ENCODE measurements around the gene PGAP3.
"Not testable (repeated sequence)": the region's sequence is repeated elsewhere in the genome, so short reads cannot be mapped to it uniquely, and the experiment has no call there.

Gene PGAP3, protein sequence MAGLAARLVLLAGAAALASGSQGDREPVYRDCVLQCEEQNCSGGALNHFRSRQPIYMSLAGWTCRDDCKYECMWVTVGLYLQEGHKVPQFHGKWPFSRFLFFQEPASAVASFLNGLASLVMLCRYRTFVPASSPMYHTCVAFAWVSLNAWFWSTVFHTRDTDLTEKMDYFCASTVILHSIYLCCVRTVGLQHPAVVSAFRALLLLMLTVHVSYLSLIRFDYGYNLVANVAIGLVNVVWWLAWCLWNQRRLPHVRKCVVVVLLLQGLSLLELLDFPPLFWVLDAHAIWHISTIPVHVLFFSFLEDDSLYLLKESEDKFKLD

GRCh38 chr17:39687546-39688474 is at the start of gene PGAP3:
PGAP3 (minus strand) TSS chr17:39688057; CDS start chr17:39688014, 43 bp downstream.
- DNase-seq (ENCODE audit: low read depth, low spot score), result peak; percentile 77

DNA sequence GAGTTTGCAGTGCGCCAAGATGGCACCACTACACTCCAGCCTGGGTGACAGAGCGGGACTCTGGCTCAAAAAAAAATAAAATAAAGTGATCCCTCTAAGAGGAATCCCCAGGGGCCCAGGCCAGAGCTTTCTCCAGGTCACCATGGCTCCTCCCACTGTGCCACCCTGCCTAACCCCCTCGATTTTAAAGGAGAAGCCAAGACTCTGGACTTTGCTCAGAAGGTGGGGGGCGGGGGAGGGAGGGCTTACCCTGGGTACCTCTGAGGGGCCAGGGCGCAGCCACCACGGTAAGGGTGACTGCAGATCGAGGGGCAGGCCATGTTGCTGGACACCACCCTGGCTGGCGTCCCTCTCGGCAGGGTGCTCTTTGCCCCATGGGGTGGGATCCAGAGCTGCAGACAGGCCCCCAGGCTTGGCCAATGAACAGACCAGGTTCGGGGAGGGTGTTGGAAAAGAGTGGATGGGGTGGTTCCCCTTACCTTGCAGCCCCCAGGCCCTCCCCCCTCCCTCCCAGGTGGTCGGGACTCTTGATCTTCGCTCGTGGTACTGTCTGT is 49.4 kb upstream of the PGAP3 start:
- DNase-seq (ENCODE audit: low read depth, low spot score), result no peak

- DNase-seq (ENCODE audit: low read depth, low spot score), result no peak
Observed at GRCh38 chr17:39736319-39737165, 48.7 kb upstream of the PGAP3 start.

- no peak for DNase-seq (ENCODE audit: low read depth, low spot score)
Observed at GRCh38 chr17:39735882-39736281, 48.0 kb upstream of the PGAP3 start.

DNA sequence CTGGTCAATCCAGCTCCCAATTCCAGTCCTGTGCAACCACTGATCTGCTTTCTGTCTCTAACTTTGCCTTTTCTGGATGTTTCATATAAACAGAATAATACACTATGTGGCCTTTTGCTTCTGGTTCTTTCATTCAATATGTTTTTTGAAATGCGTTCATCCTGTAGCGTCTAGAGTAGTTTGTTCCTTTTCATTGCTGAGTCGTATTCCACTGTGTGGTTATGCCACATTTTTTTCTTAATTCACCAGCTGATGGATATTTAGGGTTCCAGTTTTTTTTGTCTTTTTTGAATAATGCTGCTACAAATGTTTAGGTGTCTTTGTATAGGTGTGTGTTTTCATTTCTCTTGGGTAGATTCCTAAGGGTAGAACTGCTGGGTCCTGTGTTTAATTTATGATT is 44.7 kb upstream of the PGAP3 start:
- DNase-seq (ENCODE audit: low read depth, low spot score), result no peak

DNA sequence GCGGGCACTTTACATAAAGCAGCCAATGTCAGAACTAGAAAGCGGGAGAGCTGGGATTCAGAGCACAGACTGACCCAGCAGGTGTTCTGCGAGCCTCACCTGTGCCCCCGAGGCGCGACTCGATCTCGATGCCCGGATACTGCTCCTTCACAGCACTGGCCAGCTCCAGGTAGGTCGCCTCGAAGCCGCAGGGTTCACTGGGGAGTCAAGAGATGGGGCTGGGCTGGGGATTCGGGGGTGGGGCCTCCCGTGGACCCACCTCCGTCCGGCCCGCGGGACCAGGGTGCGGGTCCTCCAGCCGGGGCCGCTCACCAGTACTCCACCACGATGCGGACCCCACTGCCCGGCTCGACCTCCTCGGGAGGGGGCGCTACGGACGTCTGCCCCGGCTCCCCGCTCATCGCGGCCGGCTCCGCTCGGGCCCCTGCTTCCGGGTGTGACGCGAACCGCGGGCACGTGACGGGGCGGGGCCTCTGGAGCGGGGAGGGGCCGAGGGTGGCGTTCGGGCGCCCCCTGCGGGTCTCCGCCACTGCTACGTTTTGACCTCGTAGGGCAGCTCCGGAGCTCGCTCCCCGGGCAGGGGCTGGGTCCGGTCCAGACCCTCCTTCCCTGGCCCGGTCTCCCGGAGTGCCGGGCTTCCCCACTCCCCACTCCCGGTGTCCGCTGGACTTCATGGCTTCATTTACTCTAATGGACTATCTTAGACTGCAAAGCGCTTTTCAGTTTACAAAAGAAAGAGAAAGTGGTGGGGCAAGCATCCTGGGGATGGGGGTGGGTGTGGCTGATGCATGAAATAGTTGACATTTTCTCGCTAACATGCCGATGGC is 42.5 kb upstream of the PGAP3 start, which contains the start of gene MIEN1:
MIEN1 (minus strand) TSS at position 438 of the 827 bp plus-strand sequence; CDS start at position 401, 37 bp downstream.
- peak; percentile 44 for DNase-seq (ENCODE audit: low read depth, low spot score)

GRCh38 chr17:39729280-39729851 is 41.5 kb upstream of the PGAP3 start:
- DNase-seq (ENCODE audit: low read depth, low spot score), result no peak

GRCh38 chr17:39727556-39727955 is 39.7 kb upstream of the PGAP3 start:
- no peak for DNase-seq (ENCODE audit: low read depth, low spot score)

DNA sequence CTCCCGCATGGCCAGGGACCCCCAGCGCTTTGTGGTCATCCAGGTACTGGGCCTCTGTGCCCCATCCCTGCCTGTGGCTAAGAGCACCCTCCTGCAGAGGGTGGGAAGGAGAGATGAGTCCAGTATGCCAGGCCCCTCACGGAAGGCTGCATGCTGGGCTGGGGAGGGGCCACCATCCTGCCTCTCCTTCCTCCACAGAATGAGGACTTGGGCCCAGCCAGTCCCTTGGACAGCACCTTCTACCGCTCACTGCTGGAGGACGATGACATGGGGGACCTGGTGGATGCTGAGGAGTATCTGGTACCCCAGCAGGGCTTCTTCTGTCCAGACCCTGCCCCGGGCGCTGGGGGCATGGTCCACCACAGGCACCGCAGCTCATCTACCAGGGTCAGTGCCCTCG is 38.8 kb upstream of the PGAP3 start:
- DNase-seq (ENCODE audit: low read depth, low spot score), result no peak

DNA sequence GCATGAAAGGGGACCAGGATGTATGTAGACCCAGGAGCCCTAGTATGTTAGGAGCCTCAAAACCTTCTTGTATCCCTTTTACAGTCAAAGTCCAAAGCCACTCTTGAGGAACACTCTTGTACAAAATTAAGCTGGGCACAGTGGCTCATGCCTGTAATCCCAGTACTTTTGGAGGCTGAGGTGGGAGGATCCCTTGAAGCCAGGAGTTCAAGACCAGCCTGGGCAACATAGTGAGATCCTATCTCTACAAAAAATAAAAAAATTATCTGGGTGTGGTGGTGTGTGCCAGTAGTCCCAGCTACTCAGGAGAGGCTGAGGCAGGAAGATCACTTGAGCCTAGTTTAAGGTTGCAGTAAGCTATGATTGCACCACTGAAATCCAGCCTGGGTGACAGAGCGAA is 38.1 kb upstream of the PGAP3 start:
- DNase-seq (ENCODE audit: low read depth, low spot score), result not testable (repeated sequence)

DNA sequence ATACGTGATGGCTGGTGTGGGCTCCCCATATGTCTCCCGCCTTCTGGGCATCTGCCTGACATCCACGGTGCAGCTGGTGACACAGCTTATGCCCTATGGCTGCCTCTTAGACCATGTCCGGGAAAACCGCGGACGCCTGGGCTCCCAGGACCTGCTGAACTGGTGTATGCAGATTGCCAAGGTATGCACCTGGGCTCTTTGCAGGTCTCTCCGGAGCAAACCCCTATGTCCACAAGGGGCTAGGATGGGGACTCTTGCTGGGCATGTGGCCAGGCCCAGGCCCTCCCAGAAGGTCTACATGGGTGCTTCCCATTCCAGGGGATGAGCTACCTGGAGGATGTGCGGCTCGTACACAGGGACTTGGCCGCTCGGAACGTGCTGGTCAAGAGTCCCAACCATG is 36.9 kb upstream of the PGAP3 start:
- no peak for DNase-seq (ENCODE audit: low read depth, low spot score)

GRCh38 chr17:39722965-39723848 is 35.4 kb upstream of the PGAP3 start:
- DNase-seq (ENCODE audit: low read depth, low spot score), result no peak

DNA sequence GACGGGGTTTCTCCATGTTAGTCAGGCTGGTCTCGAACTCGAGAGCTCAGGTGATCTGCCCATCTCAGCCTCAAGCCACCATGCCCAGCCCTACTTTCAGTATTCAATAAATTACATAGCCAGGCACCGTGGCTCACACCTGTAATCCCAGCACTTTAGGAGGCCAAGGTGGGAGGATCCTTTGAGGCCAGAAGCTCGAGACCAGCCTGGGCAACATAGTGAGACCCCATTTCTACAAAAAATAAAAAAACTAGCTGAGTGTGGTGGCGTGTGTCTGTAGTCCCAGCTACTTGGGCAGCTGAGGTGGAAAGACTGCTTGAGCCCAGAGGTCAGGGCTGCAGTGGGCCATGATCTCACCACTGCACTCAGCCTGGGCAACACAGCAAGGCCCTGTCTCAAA is 34.2 kb upstream of the PGAP3 start:
- DNase-seq (ENCODE audit: low read depth, low spot score), result no peak

- no peak for DNase-seq (ENCODE audit: low read depth, low spot score)
Observed at GRCh38 chr17:39719563-39720355, 31.9 kb upstream of the PGAP3 start.

DNA sequence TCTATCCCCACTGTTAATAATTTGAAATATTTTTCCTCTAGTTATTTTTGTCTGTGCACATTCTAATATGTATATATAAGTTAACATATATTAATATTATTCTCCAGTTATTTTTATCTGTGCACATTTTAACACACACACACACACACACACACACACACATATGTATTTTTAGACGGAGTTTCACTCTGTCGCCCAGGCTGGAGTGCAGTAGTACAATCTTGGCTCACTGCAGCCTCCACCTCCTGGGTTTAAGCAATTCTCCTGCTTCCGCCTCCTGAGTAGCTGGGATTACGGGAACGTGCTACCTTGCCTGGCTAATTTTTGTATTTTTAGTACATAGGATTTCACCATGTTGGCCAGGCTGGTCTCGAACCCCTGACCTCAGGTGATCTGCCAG is 29.8 kb upstream of the PGAP3 start:
- no peak for DNase-seq (ENCODE audit: low read depth, low spot score)

DNA sequence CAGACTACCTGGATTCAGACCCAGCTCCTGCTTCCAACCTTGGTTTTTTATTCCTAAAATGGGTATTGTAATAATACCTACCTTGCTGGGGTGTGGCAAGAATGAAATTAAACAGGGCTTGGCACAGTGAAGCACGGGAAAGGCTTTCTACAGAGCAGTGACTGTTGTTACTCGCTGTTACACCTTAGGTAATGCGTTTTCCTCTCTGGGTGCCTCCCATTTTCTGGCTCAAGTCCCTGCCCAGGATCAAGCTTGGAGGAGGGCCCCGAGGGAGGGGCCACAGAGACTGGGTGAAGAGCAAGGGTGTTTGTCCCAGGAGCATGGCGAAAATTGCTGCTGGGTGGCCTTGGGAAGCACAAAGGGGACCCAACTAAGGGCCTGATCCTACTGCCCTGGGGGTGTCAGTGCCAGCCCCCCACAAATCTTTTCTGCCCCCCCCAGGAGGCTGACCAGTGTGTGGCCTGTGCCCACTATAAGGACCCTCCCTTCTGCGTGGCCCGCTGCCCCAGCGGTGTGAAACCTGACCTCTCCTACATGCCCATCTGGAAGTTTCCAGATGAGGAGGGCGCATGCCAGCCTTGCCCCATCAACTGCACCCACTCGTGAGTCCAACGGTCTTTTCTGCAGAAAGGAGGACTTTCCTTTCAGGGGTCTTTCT is 29.2 kb upstream of the PGAP3 start:
- DNase-seq (ENCODE audit: low read depth, low spot score), result no peak

DNA sequence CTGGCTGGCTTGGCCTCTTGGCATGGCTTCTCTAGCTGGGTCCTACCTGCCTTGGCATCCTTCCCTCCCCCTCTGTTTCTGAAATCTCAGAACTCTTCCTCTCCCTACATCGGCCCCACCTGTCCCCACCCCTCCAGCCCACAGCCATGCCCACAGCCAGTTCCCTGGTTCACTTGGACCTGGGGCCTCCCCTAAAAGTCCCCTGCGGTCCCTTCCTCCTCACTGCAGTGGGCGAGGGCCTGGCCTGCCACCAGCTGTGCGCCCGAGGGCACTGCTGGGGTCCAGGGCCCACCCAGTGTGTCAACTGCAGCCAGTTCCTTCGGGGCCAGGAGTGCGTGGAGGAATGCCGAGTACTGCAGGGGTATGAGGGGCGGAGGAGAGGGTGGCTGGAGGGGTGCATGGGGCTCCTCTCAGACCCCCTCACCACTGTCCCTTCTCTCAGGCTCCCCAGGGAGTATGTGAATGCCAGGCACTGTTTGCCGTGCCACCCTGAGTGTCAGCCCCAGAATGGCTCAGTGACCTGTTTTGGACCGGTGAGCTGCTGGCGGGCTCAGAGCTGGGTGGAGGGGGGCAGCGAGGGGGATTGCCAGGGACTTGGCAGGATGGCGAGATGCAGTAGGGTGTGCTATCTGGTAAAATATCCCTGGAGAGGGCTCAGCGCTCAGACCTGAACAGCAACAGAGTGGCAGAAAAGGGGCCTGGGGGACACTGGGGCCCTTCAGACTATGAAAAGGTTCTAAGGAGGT is 28.4 kb upstream of the PGAP3 start:
- no peak for DNase-seq (ENCODE audit: low read depth, low spot score)

Data from smooth muscle cell of the brain vasculature (primary cell).